SK-N-DZ (cell line): ENCODE measurements around the gene ST8SIA3.
A peak's percentile ranks its signal among the peaks of the same experiment; 100 is the strongest.
"Not testable (repeated sequence)": the region's sequence is repeated elsewhere in the genome, so short reads cannot be mapped to it uniquely, and the experiment has no call there.

ENCODE experiments used
- DNase-seq: peaks from one replicate; pipeline ENCODE4 v3.0.0-alpha.2; 2015; ENCODE audit warnings: low spot score

ST8SIA3 gene

DNA sequence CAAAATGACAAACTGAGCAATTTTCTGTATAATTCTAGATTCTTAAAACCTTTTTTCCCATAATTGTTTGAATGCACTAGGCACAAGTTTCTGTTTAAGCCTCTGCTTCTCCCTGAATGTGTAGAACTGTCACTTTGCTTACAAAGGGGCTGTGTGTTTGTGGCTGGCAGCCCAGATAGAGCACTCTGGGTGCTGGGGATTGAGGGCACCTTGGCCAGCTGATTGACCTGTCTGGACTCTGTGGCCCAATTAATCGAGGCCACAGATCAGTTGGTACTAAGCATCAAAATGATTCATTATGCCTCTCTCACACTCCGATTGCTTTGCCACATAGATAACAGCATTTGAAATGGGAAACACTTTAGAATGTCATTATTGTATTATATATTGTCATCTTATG, 12.1 kb downstream of the ST8SIA3 start:
- no peak for DNase-seq

DNA sequence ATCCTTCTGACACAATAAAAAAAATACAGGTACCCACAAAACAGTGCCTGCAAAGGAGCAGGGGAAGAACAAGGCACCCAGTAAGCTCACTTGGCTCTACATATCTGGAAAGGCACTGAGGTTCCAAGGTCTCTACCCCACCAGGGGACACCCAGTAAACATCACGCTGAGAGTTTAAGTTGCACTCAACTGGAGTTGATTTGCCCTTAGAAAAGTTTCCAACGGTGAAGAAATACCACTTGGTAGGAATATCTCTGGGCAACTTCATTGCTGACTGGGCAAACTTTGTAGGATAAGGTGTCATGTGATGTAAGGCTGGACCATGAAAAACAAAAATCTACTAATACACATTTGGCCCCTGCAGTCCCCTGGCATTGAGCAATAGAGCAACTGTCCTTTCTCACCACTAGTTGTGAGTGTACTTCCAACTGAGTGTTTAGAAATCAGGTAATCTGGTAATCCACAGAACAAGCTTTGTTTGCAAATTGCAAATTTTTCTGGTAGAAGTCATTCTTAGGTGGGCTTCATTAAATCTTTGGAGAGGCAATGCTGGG, 14.2 kb downstream of the ST8SIA3 start:
- DNase-seq = no peak

DNA sequence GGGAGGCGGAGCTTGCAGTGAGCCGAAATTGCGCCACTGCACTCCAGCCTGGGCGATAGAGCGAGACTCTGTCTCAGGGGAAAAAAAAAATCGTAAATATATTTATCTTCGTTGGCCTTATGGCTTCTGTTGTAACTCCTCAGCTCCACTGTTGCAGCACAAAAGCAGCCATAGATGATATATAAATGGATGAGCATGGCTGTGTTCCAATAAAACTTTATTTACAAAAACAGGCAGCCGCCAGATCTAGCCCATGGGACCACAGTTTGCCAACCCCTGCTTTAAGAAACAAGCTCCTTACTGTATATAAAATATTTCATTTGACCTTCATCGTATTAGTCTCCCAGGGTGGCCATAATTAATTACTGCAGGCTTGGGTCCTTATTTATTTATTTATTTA, 20.1 kb downstream of the ST8SIA3 start:
- no peak for DNase-seq

DNA sequence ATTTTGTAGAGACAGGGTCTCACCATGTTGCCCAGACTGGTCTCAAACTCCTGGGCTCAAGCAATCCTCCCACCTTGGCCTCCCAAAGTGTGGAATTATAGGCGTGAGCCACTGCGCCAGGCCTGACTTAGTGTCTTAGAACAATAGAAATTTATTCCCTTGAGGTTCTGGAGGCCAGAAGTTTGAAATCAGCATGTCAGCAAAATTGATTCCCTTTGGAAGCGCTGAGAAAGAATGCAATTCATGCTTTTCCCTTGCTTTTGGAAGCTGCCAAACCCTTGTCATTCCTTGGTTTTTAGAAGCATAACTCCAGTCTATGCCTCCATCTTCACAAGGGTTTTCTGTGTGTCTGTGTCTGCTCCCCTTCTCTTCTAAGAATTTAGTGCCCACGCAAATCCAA, 20.7 kb downstream of the ST8SIA3 start:
- no peak for DNase-seq

DNA sequence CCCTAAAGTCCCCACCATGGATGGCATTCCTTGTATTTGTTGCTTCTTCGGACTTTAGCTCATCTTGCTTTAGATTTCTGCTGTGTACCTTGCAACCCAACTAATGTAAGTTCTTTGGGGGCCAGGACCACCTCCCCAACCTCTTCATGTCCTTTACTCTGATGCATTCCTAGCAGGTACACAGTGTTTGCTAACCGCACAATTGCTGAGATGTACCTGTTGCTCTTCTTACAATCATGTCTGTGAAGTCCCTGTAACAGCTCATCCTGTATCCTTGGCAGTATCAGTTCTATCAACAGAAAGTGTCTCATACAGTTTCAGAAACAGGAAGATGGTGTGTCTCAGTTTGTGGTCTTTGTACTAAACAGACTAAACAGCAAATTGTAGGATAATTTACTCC, 24.1 kb downstream of the ST8SIA3 start:
- no peak for DNase-seq

DNA sequence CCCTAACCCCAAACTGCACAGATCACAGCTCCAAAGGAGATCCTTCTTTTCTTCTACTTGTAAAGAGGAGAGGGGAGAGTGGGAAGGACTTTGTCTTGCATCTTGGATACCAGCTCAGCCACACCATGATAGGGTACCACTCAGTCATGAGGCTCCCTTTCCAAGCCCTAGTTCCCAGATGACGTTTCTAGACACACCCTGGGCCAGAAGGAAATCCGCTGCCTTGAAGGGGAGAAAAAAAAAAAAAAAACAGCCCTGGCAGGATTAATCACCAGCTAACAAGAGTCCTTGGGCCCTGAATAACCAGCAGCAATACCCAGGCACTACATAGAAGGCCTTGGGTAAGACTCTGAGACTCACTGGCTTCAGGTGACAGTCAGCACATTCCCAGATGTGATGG, 36.9 kb downstream of the ST8SIA3 start:
- no peak for DNase-seq

DNA sequence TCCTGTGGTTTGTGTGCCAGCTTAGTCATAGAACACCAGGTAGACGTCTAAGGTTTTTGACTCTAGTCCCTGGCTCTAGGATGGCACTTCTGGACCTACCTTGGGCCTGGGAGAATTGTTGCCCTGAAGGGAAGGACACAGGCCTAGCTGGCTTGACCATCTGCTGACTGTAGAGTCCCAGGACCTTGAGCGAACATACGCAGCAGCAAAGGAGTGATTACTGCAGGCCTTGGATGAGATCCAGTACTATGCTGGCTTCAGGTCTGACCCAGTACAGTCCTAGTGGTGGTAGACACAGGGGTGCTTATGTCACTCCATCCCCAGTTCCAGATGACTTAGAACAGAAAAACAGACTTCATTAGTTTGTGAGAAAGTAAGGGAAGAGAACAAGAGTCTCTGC, 37.7 kb downstream of the ST8SIA3 start:
- DNase-seq = no peak

DNA sequence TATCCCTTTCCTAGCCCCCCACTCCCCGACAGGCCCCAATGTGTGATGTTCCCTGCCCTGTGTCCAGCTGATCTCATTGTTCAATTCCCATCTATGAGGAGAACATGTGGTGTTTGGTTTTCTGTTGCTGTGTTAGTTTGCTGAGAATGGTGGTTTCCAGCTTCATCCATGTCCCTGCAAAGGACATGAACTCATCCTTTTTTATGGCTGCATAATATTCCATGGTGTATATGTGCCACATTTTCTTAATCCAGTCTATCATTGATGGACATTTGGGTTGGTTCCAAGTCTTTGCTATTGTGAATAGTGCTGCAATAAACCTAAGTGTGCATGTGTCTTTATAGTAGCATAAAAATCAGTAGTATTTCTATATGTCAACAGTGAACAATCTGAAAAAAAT, 42.4 kb downstream of the ST8SIA3 start:
- not testable (repeated sequence) for DNase-seq

DNA sequence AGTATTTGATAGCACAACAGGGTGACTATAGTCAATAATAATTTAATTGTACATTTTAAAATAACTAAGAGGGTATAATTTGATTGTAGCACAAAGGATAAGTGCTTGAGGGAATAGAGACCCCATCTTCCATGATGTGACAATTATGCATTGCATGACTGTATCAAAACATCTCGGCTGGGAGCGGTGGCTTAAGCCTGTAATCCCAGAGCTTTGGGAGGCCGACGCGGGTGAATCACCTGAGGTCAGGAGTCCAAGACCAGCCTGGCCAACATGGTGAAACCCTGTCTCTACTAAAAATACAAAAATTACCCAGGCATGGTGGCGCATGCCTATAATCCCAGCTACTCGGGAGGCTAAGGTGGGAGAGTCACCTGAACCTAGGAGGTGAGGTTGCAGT, 44.5 kb downstream of the ST8SIA3 start:
- DNase-seq = not testable (repeated sequence)

DNA sequence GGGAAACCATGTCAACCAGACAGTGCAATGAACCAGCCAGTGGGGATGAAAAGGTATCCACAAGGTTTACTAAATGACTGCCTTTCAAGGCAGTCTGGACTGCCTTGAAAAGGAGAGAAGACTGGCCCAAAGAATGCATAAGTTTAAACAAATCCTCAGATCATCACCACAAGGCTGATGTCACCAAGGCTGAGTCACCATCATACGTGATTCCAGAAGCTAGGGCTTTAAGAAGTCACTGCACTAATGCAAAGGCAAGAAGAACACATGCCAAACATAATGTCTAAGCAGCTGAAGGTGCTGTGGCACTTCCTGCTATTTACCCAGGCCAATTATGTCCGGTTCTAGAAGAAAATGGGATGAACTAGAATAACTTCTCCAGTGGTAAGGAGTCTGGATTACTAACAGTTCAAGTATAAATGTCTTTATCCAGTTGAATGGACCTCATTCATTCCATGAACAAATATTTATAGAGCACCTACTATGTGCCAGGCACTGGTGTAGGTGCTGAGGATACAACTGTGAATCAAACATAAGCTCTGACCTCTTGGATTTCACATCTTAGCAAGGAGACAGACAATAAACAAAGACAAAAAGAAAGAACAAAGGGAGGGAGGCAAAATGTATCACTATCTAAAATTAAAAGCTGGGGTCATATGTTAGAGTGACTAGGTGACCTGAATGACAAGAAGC, 45.2 kb downstream of the ST8SIA3 start:
- no peak for DNase-seq

DNA sequence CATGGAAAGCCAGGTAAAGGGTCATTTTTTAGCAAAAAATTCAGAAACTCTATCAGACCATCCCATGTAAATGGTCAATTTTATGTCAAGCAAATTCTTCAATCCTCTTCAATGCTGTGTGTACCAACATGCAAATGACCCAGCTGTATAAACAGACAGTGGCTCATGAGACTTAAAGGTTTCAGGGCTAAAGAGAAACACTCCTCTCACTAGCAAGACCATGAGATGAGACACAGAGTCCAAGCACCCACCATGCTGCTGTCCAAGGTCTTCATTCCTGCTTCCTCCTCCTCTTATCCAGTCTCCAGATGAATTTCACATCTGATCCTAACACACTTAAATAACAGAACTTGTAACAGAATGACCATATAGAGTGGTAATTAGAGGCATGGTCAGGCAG, 52.0 kb downstream of the ST8SIA3 start:
- no peak for DNase-seq

DNA sequence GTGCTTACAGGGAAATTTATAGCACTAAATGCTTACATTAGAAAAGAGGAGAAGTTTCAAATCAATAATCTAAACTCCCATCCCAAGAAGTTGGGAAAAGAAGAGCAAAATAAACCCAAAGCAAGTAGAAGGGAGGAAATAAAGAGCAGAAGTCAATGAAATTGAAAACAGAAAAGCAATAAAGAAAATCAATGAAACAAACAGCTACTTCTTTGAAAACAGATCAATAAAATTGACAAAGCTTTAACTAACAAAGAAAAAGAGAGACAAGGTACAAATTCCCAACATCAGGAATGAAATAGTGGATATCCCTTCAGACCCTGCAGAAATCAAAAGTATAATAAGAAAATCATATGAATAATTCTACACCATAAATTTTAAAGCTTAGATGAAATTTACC, 57.3 kb downstream of the ST8SIA3 start:
- DNase-seq = no peak

DNA sequence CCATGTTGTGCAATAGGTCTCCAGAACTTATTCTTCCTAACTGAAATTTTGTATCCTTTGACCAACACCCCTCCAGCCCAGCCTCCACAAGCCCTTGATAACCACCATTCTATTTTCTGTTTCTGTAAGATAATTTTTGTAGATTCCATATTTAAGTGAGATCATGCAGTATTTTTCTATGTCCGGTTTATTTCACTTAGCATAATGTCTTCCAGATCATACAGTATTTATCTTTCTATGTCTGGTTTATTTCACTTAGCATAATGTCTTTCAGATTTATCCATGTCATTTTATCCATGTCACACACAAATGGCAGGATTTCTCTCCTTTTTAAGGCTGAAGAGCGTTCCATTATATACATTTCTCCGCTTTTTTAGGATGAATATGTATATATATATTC, 58.4 kb downstream of the ST8SIA3 start:
- peak; percentile 50 for DNase-seq

DNA sequence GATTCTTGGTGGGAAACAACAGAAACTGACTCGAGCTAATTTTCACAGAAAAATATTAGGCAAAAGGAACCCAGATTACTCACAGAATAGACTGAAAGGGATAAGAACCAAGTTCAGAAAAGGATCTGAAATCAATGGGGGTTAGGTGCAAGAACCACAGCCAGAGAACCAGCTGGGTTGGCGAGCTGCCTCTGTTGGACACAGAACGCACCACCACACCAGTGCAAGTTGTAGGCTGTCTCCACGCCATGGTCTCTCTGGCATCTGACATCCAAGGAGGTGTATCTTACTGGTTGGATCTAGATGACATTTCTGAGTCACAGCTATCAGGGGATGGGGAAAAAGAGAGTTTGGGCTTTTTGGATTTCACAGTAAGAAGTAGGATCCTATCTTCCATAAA, 64.2 kb downstream of the ST8SIA3 start:
- DNase-seq = no peak
